Epithelial cell of esophagus (primary cell): ENCODE data around the gene COL8A2.

Experiments used
- DNase-seq: peaks from one replicate; pipeline ENCODE4 v3.0.0; 2010; ENCODE audit warnings: low read depth
- H3K4me3 ChIP-seq: 2 replicates; pipeline ENCODE4 v1.5.1; 2011; ENCODE audit warnings: mild to moderate bottlenecking, low read length, control low read depth
- TF ChIP-seq, protein P1 (sequence below): IDR thresholded peaks from 2 replicates; pipeline ENCODE4 v1.5.1; 2011; ENCODE audit warnings: low read depth, mild to moderate bottlenecking, low read length, control low read depth, inconsistent platforms; ENCODE audit not compliant: insufficient read depth; ENCODE audit errors: missing control alignments

The COL8A2 gene

GRCh38 chr1:36080236-36080635, 44.8 kb downstream of the COL8A2 start:
- H3K4me3 ChIP-seq, result no peak overlapping the region
- TF ChIP-seq, protein P1, sequence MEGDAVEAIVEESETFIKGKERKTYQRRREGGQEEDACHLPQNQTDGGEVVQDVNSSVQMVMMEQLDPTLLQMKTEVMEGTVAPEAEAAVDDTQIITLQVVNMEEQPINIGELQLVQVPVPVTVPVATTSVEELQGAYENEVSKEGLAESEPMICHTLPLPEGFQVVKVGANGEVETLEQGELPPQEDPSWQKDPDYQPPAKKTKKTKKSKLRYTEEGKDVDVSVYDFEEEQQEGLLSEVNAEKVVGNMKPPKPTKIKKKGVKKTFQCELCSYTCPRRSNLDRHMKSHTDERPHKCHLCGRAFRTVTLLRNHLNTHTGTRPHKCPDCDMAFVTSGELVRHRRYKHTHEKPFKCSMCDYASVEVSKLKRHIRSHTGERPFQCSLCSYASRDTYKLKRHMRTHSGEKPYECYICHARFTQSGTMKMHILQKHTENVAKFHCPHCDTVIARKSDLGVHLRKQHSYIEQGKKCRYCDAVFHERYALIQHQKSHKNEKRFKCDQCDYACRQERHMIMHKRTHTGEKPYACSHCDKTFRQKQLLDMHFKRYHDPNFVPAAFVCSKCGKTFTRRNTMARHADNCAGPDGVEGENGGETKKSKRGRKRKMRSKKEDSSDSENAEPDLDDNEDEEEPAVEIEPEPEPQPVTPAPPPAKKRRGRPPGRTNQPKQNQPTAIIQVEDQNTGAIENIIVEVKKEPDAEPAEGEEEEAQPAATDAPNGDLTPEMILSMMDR, result no peak
- DNase-seq, result no peak

DNA sequence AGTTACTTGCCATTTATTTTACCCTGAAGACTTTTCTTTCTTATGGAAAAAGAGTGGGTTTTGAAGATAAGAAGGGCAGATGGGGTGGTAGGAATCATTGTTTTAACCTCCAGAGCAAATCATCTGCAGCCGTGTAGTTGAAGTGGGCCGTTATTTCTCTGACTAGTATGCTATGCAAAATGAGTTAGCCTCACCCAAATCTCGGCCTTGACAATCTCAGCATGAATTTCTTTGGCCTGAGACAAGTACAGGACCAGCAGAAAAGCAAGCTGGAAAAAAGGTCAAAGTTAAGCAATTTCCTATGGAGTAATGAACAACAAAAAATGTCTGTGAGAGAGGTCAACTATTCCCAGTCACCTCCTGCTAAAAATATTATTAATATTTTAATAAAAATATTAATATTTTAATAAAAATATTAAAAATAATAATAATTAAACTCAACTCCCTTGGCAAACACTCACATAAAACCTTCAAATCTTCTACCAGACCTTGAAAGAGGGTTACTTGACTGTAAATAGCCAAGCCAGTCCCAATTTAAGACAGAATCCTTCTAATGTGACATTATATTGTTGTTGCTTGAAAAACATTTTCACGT, 47.9 kb downstream of the COL8A2 start:
- H3K4me3 ChIP-seq, result no peak overlapping the region
- TF ChIP-seq, protein P1, result no peak
- no peak for DNase-seq

GRCh38 chr1:36070349-36070748, 54.7 kb downstream of the COL8A2 start:
- TF ChIP-seq, protein P1, result no peak
- H3K4me3 ChIP-seq, result no peak overlapping the region
- DNase-seq, result no peak

GRCh38 chr1:36068866-36069265, 56.2 kb downstream of the COL8A2 start:
- DNase-seq, result peak; percentile 40

DNA sequence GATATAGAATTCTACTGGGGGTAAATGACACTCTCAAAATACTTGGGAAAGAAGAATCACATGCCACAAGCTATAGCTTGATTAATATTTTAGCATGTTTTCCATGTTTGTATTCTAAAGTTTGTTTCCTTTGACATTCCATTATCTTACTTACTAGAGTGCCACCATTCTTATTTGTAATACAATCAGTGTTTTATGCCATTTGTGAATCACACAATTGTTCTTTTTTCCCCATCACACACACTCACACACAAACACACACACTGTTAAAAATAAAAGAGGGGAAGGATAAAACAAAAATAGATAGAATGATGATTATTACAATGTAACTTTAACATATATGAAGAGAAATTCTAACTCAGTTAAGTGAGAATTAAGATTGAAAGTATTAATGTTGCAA, 57.2 kb downstream of the COL8A2 start:
- no peak overlapping the region for H3K4me3 ChIP-seq
- no peak for DNase-seq
- TF ChIP-seq, protein P1, result no peak

More at GRCh38 chr1:36068866-36069265, 56.2 kb downstream of the COL8A2 start:
- TF ChIP-seq, protein P1, result no peak
- no peak overlapping the region for H3K4me3 ChIP-seq

DNA sequence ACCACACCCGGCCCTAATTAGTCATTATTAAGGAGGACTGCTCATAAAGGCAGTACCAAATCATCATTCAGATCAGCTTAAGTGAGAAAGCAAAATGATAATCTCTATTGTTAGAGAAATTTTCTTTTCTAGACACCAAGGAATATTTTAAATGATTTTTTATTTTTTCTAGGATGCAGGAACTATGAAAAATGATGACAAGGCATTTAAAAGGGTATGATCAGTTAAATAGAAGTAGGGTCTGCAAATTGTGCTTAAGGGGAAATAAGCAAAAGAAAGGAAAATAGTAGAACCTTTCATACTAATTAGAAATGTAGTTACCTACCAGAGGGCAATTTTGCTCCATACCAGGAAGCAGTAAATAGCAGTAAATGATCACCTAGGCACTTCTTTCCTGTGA, 62.7 kb downstream of the COL8A2 start:
- TF ChIP-seq, protein P1, result no peak
- no peak for DNase-seq

GRCh38 chr1:36055706-36056105, 69.3 kb downstream of the COL8A2 start:
- DNase-seq, result no peak
- no peak overlapping the region for H3K4me3 ChIP-seq

More for the DNA sequence above, 62.7 kb downstream of the COL8A2 start:
- H3K4me3 ChIP-seq, result no peak overlapping the region

More at GRCh38 chr1:36055706-36056105, 69.3 kb downstream of the COL8A2 start:
- TF ChIP-seq, protein P1, result no peak
